Suprapubic skin (tissue), 4 donors: Measurements from ENCODE around the gene PYROXD2.

ENCODE experiments used
- CTCF ChIP-seq, 2 donors: fragments of 200-600 bp in 1 of 2; fragments of 450-650 bp in 1 of 2; sonication (generic) in 1 of 2; IDR thresholded peaks; one replicate each; pipeline ENCODE4 v1.5.1; 2016 to 2019; ENCODE audit warnings: antibody characterized with exemption in 2 of 2, mild to moderate bottlenecking in 1 of 2, moderate library complexity in 1 of 2
- EP300 ChIP-seq: sonication (generic); formaldehyde crosslinking; IDR thresholded peaks from one replicate; pipeline ENCODE4 v1.6.1; 2017; ENCODE audit warnings: antibody characterized with exemption
- POLR2A ChIP-seq, 2 donors: fragments of 450-650 bp; IDR thresholded peaks; one replicate each; pipeline ENCODE4 v1.6.1; 2017; ENCODE audit warnings: antibody characterized with exemption in 2 of 2, mild to moderate bottlenecking in 2 of 2, moderate library complexity in 2 of 2
- POLR2AphosphoS5 ChIP-seq, 3 donors: sonication (generic); formaldehyde crosslinking; IDR thresholded peaks; one replicate each; pipeline ENCODE4 v1.6.1; 2017; ENCODE audit warnings: antibody characterized with exemption in 3 of 3

DNA sequence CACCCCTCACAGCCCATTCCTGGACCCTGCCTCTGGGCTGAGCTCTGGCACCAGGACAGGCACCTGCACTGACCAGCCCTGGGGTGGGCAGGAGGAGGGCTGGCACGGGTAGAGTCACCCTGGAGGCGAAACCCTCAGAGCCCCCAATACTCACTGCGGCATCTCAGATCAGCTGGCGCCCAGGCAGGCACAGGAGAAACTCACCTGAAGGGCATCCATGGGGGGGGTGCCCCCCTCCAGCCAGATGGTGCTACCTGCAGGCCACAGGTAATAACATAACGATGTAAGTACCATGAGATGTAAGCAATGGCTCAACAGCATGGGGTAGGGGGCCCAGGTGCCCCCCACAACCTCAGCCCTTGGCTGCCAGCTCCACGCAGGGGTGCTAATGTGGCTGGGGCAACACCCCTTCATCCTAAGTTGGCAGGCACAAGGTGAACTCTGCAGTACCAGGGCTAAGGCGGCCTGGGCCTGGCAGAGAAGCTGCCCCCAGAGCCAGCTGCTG is 12.1 kb upstream of the PYROXD2 start:
- no peak for TF ChIP-seq CTCF (IDR thresholded peaks at IDR 0.05)
- no peak for TF ChIP-seq EP300
- no peak for TF ChIP-seq POLR2AphosphoS5 (IDR thresholded peaks at IDR 0.05)
- TF ChIP-seq POLR2A (IDR thresholded peaks at IDR 0.05) = no peak
